ENCODE measurements around the gene AKAP8L.
"Not testable (repeated sequence)": the region's sequence is repeated elsewhere in the genome, so short reads cannot be mapped to it uniquely, and the experiment has no call there.

AKAP8L gene

GRCh38 chr19:15379083-15379998, 39.4 kb downstream of the AKAP8L start, which contains the start of gene AKAP8:
AKAP8 (minus strand) TSS chr19:15379787; CDS start chr19:15379731, 56 bp downstream.
- peak; percentile 96 for DNase-seq

GRCh38 chr19:15378534-15379082, 40.2 kb downstream of the AKAP8L start:
- DNase-seq: peak; percentile 32

DNA sequence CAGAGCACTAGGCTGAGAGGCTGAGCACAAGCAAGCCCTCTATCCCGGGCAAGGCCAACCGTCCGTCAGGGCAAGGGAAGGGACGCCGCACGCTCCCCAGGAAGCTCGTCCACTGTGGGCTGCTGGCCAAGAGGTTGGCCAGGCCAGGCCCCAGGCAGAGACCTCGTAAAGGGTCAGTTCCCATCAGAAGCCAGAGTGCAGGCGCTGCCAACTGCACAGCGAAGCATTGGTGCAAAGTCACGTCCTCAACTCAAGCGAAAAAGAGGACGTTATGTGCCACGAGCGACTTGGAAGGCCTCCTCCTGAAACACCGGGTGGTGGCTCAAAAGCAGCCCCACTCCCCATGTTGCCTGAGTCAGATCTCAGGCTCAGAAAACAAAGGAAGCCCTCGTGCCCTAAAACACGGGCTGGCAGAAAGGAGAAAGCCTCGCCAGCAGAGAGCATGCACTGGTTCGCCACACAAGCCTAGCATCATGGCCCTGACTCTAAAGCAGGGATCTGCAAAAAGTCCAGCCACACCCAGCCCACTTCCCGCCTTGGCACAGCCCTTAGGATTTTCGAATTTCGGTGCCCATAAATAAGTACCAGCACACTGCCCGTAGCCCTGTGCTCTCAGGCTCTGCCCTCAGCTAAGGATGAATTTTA, 43.9 kb downstream of the AKAP8L start:
- no peak for DNase-seq

- DNase-seq: no peak
These were observed 44.6 kb downstream of the AKAP8L start for GRCh38 chr19:15374105-15374651.

GRCh38 chr19:15373644-15374043, 45.1 kb downstream of the AKAP8L start:
- no peak for DNase-seq

DNA sequence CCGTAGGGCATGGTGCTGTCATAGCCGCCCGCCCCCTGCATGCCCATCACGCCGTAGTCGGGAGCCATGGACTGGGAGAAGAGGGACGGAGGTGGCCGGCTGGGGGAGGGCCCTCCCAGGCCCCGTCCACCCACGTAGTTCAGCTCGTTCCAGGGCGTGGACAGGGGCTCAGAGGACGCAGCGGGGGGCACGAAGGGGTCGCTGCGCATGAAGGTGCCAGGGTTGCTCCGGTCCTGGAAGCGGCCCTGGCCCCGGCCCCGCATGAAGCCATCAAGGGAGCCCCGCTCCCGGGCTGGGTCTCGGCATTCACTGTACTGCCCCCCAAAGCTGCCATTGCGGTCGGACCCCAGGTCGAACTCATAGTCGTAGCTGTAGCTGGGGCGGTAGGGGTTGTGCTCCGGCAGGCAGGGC, 45.9 kb downstream of the AKAP8L start:
- DNase-seq: no peak

- no peak for DNase-seq
These were observed 46.3 kb downstream of the AKAP8L start for GRCh38 chr19:15372470-15372869.

GRCh38 chr19:15371786-15372380, 46.9 kb downstream of the AKAP8L start:
- DNase-seq: no peak

DNA sequence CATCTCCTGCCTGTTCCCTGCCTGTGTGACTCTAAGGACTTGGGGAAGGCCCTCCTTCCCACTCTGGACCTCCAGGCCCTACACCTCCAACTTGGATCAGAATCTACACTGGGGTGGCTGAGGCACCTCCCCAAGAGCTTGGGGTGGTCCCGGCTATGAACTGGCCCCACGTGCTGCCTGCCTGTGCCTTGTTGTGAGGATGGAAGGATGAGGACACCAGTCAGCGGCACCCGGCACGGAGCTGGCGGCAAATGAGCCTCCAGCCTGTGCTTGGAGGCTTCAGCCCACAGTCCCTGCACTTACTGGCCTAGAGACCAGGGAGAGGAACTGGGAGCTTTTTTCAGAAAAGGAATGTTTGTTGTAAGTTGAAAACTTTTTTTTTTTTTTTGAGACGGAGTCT, 47.7 kb downstream of the AKAP8L start:
- DNase-seq: no peak

DNA sequence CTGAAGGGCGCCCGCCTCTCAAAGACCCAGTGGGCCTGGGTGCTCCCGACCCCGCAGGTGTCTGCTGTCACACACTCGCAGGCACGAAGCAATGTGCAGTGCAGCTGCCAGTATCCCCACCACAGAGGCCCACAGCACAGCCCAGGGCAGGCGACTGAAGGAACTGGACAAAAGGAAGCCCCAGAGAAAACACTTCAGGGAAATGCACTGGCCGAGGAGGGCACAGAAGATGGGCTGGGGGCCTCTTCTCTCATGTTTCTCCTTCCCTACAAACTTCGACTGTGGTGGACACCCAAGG, 49.2 kb downstream of the AKAP8L start:
- DNase-seq: no peak

GRCh38 chr19:15368798-15369593, 49.8 kb downstream of the AKAP8L start:
- DNase-seq: no peak

- no peak for DNase-seq
These were observed 50.6 kb downstream of the AKAP8L start for GRCh38 chr19:15368051-15368632.

GRCh38 chr19:15367439-15367838, 51.3 kb downstream of the AKAP8L start:
- no peak for DNase-seq

- DNase-seq: no peak
These were observed 53.5 kb downstream of the AKAP8L start for GRCh38 chr19:15365264-15365663.

DNA sequence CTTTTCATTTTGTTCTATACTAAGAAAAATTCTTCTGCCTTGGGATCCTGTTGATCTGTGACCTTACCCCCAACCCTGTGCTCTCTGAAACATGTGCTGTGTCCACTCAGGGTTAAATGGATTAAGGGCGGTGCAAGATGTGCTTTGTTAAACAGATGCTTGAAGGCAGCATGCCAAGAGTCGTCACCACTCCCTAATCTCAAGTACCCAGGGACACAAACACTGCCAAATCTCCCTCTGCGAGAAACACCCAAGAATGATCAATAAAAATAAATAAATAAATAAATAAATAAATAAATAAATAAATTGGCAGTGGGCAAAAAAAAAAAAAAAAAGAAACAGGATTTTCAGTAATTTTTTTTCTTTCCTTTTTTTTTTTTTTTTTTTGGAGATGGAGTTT, 55.0 kb downstream of the AKAP8L start:
- not testable (repeated sequence) for DNase-seq

DNA sequence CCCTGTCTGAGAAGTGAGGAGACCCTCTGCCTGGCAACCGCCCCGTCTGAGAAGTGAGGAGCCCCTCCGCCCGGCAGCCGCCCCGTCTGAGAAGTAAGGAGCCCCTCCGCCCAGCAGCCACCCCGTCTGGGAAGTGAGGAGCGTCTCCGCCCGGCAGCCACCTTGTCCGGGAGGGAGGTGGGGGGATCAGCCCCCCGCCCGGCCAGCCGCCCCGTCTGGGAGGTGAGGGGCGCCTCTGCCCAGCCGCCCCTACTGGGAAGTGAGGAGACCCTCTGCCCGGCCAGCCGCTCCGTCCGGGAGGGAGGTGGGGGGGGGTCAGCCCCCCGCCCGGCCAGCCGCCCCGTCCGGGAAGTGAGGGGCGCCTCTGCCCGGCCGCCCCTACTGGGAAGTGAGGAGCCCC, 55.7 kb downstream of the AKAP8L start:
- not testable (repeated sequence) for DNase-seq

GRCh38 chr19:15360015-15360414, 58.8 kb downstream of the AKAP8L start:
- DNase-seq: not testable (repeated sequence)

DNA sequence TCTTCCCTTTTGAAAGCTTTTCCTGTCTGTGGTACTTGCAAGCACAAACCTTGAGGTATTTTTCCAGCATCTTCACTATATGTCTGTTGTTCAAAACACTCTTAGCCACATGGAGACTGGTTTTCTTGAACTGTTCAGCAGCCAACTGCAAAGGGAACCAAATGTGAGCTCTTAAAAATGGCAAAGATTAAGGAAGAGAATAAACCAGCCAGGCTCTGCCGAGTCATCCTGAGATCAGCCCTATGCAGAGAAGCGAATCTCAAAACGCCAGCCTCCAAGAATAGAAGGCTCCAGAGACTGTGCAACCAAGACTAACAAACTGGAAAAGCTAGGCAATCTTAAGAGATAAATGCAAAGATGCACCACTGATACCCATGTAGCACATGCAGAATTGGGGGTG, 59.9 kb downstream of the AKAP8L start:
- no peak for DNase-seq

GRCh38 chr19:15357906-15358305, 60.9 kb downstream of the AKAP8L start:
- DNase-seq: no peak

- DNase-seq: no peak
These were observed 64.1 kb downstream of the AKAP8L start for GRCh38 chr19:15354566-15355296.

DNA sequence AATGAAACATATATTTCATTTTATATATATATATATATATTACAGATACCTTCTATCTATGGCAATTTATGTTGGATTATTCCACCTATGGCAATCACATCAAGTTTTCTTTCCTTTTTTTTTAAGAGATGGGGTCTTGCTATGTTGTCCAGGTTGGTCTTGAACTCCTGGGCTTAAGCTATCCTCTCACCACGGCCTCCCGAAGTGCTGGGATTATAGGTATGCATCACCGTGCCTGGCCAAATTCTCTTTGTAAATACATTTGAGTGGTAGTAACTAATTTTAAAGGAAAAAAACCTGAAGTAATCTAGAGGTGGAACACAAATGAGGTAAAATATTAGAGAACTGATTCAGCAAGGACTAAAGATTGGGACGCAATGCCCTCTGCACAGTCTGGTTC, 64.9 kb downstream of the AKAP8L start:
- no peak for DNase-seq

All from NCI-H510A treated with DMSO at 0.1 percent for 48 hours (cell line).